Thoracic aorta (tissue), 2 donors: ENCODE data around the gene NOC4L. TPM values are rescaled to one million over a fixed set of nuclear protein-coding genes. Genes with fewer than 3 reads are reported as not detected.
"Not testable (repeated sequence)": the region's sequence is repeated elsewhere in the genome, so short reads cannot be mapped to it uniquely, and the experiment has no call there.

Source experiments
- ATAC-seq: fragments of 150-250 bp; one replicate; pipeline ENCODE4 v1.8.0; 2017; ENCODE audit warnings: low read depth; ENCODE audit not compliant: insufficient number of reproducible peaks, low FRiP score
- DNase-seq: peaks from one replicate; pipeline ENCODE4 v3.0.0-alpha.2; 2020; ENCODE audit warnings: low spot score
- H3K27ac ChIP-seq, 2 donors: fragments of 200-600 bp; sonication (generic); 1 replicate in 1 of 2; 2 replicates in 1 of 2; pipeline ENCODE4 v1.5.1; 2016; ENCODE audit warnings: mild to moderate bottlenecking in 2 of 2, moderate library complexity in 2 of 2
- H3K27me3 ChIP-seq: fragments of 200-600 bp; sonication (generic); replicated peaks from 2 replicates; pipeline ENCODE4 v1.6.0; 2016; ENCODE audit warnings: mild to moderate bottlenecking; ENCODE audit not compliant: insufficient read depth
- H3K36me3 ChIP-seq: fragments of 200-600 bp; sonication (generic); one replicate; pipeline ENCODE4 v1.5.1; 2016
- H3K4me1 ChIP-seq, 2 donors: fragments of 200-600 bp; sonication (generic); 1 replicate in 1 of 2; 2 replicates in 1 of 2; pipeline versions ENCODE4 v1.5.1 to v1.6.0; 2016; ENCODE audit warnings: low read depth in 2 of 2, mild to moderate bottlenecking in 1 of 2; ENCODE audit not compliant: control insufficient read depth in 1 of 2
- H3K4me3 ChIP-seq: fragments of 200-600 bp; sonication (generic); 2 replicates; pipeline ENCODE4 v1.5.1; 2016; ENCODE audit warnings: mild to moderate bottlenecking
- H3K9me3 ChIP-seq: fragments of 200-600 bp; sonication (generic); 2 replicates; pipeline ENCODE4 v1.5.1; 2016
- CTCF ChIP-seq: fragments of 200-600 bp; sonication (generic); IDR thresholded peaks from one replicate; pipeline ENCODE4 v1.5.1; 2019; ENCODE audit warnings: antibody characterized with exemption
- total RNA-seq, 2 donors: library from RNA; depleted of rRNA; stranded (reverse); fragments of >200 nt; gene quantifications; one replicate each; pipeline versions ENCODE4 v1.1.0 to v1.2.3, GENCODE V29; 2016

Gene NOC4L
- total RNA-seq, 2 donors from 2014 or later = 5.9 to 8.5 TPM

GRCh38 chr12:132194056-132194455 lies 49.8 kb downstream of the NOC4L start:
- Histone ChIP-seq H3K36me3 (no peaks in the 10 kb centered on the region), H3K27me3 (no peaks in the 10 kb centered on the region), H3K27ac (no peak overlapping the region), H3K4me1 (peaks cover 6 to 10% of the 10 kb centered on the region in 2 donors), H3K4me3 (no peak overlapping the region), H3K9me3 (peaks cover 3% of the 10 kb centered on the region)
- no peak for TF ChIP-seq CTCF
- no peak for ATAC-seq
- no peak for DNase-seq

DNA sequence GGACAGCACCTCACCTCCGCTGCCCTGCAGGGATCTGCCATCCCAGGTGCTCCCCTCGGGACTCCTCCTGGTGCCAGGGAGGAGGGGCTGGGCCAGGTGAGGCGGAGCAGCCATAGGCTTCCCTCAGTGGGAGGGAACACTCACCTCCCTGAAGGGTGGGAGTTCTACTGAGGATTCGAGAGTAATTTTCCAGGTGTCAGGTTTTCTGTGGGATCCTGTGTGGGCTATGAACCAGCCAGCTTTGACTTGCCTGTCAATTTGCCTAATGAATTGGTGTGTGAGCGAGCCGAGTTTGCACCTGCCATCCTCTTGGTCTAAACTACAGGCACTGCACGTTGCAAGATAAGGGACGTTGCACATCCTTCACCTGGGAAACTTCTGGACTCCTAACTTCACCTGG lies 50.3 kb downstream of the NOC4L start:
- Histone ChIP-seq H3K4me1 (peaks cover 6 to 10% of the 10 kb centered on the region in 2 donors), H3K27ac (no peak overlapping the region), H3K27me3 (no peaks in the 10 kb centered on the region), H3K36me3 (no peaks in the 10 kb centered on the region), H3K9me3 (peaks cover 3% of the 10 kb centered on the region), H3K4me3 (no peak overlapping the region)
- no peak for DNase-seq
- ATAC-seq = no peak
- TF ChIP-seq CTCF = no peak

- not testable (repeated sequence) for H3K4me3 ChIP-seq, H3K9me3 ChIP-seq, H3K36me3 ChIP-seq, DNase-seq, H3K27me3 ChIP-seq, H3K27ac ChIP-seq, ATAC-seq, H3K4me1 ChIP-seq
Observed at GRCh38 chr12:132195242-132195641, 51.0 kb downstream of the NOC4L start.

DNA sequence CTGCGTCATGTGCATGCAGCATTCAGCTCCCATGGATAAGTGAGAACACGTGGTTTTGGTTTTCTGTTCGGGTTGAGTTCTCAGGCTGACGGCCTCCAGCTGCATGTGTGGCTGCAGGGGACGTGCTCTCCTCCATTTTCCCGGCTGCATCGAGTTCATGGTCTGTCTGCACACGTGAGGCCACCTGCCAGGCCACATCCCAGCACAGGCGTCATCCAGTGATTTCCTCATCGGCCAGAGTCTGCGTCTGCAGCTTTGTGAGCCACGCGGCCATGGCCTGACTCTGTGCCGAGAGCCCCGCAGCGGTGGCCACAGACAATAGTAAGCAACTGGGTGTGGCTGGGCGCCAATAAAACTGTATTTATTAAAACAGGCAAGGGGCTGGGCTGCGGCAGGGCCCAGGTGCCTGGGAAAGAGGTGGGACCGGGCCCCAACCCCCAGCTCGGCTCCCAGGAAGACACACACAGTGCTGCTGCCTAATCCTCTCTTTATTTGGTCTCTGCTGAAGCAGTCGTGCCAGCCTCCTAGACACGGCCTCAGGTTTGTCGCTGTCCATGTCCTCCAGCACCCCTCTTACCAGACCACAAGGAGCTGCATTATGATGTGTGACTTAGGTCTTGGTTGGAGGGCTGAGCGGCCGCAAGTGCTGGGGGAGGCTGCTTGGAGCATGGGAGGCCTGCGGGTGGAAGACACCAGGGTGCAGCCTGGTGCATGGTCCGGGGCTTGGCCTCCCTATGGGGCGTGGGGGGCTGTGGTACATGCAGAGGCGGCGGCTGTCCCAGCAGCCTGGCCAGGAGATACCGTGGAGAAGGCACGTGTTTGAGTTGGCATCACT lies 52.0 kb downstream of the NOC4L start:
- H3K4me1 ChIP-seq = no peaks in the 10 kb centered on the region

DNA sequence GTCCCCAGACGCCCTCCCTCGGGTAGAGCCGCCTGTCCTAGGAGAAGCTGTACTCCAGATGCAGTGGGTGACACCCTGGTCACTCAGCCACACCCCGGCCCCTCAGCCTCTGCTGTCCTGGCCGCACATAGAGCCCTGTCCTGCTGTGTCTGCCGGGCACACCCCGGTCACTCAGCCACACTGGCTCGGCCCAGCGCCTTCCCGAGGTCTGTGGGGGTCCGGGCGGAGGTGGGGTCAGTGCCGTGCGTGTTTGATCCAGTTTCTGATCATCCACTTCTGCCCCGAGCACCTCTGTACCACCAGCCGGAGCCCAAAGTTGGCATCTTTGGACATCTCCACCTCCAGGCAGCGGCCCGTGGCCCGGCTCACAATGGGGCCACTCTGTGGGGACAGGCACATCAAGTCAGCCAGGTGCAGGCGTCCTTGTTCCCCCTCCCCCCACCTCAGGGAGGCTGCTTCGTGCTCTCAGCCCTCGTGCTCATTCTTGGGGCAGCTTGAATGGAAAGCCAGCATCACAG lies 52.7 kb downstream of the NOC4L start:
- H3K27me3 ChIP-seq = no peaks in the 10 kb centered on the region
- no peak overlapping the region for H3K27ac ChIP-seq
- no peak overlapping the region for H3K4me3 ChIP-seq
- no peak for DNase-seq
- peaks cover 3% of the 10 kb centered on the region for H3K9me3 ChIP-seq
- TF ChIP-seq CTCF = no peak
- no peak for ATAC-seq
- no peaks in the 10 kb centered on the region for H3K36me3 ChIP-seq
- H3K4me1 ChIP-seq = no peaks in the 10 kb centered on the region

More for the DNA sequence above, 52.0 kb downstream of the NOC4L start:
- DNase-seq (no peak), ATAC-seq (no peak)
- H3K9me3 ChIP-seq = peaks cover 3% of the 10 kb centered on the region
- TF ChIP-seq CTCF = no peak
- no peak overlapping the region for H3K27ac ChIP-seq
- H3K36me3 ChIP-seq = no peaks in the 10 kb centered on the region
- H3K4me3 ChIP-seq = no peak overlapping the region
- no peaks in the 10 kb centered on the region for H3K27me3 ChIP-seq
